ENCODE results near the gene AMELX. TPM values are rescaled to one million over a fixed set of nuclear protein-coding genes. Genes with fewer than 3 reads are reported as not detected.

Gene AMELX
- total RNA-seq: not detected in 2 replicates

GRCh38 chrX:11293113-11293512 lies at the start of gene AMELX:
TSS of gene AMELX (plus strand) at chrX:11293413. CDS start at chrX:11294789, 1,376 bp downstream.
- no peak for DNase-seq (ENCODE audit: low read depth in 2 of 2)

GRCh38 chrX:11244636-11245035 lies 48.6 kb upstream of the AMELX start:
- no peak for DNase-seq (ENCODE audit: low read depth in 2 of 2)

- peak in 1 of 2 donors; percentile 0 for DNase-seq (ENCODE audit: low read depth in 2 of 2)
Measured at GRCh38 chrX:11254417-11255109, 38.6 kb upstream of the AMELX start.

- no peak for DNase-seq (ENCODE audit: low read depth in 2 of 2)
Measured at GRCh38 chrX:11257290-11257689, 35.9 kb upstream of the AMELX start.

GRCh38 chrX:11257711-11258110 lies 35.5 kb upstream of the AMELX start:
- DNase-seq (ENCODE audit: low read depth in 2 of 2): no peak

- no peak for DNase-seq (ENCODE audit: low read depth in 2 of 2)
Measured at GRCh38 chrX:11259437-11259836, 33.8 kb upstream of the AMELX start.

- DNase-seq (ENCODE audit: low read depth in 2 of 2): no peak
Measured at GRCh38 chrX:11261260-11261659, 32.0 kb upstream of the AMELX start.

GRCh38 chrX:11264925-11265324 lies 28.3 kb upstream of the AMELX start:
- DNase-seq (ENCODE audit: low read depth in 2 of 2): no peak

- no peak for DNase-seq (ENCODE audit: low read depth in 2 of 2)
Measured at GRCh38 chrX:11265352-11265751, 27.9 kb upstream of the AMELX start.

- no peak for DNase-seq (ENCODE audit: low read depth in 2 of 2)
Measured at GRCh38 chrX:11266573-11267003, 26.6 kb upstream of the AMELX start.

GRCh38 chrX:11267425-11267824 lies 25.8 kb upstream of the AMELX start:
- DNase-seq (ENCODE audit: low read depth in 2 of 2): no peak

GRCh38 chrX:11269006-11269405 lies 24.2 kb upstream of the AMELX start:
- no peak for DNase-seq (ENCODE audit: low read depth in 2 of 2)

GRCh38 chrX:11269996-11270395 lies 23.2 kb upstream of the AMELX start:
- DNase-seq (ENCODE audit: low read depth in 2 of 2): no peak

- DNase-seq (ENCODE audit: low read depth in 2 of 2): no peak
Measured at GRCh38 chrX:11272290-11272689, 20.9 kb upstream of the AMELX start.

- no peak for DNase-seq (ENCODE audit: low read depth in 2 of 2)
Measured at GRCh38 chrX:11272863-11273262, 20.4 kb upstream of the AMELX start.

- DNase-seq (ENCODE audit: low read depth in 2 of 2): no peak
Measured at GRCh38 chrX:11273544-11273943, 19.7 kb upstream of the AMELX start.

GRCh38 chrX:11282043-11282442 lies 11.2 kb upstream of the AMELX start:
- no peak for DNase-seq (ENCODE audit: low read depth in 2 of 2)

- DNase-seq (ENCODE audit: low read depth in 2 of 2): no peak
Measured at GRCh38 chrX:11285651-11286050, 7.6 kb upstream of the AMELX start.

GRCh38 chrX:11287505-11287904 lies 5.7 kb upstream of the AMELX start:
- no peak for DNase-seq (ENCODE audit: low read depth in 2 of 2)

GRCh38 chrX:11290416-11291102 lies 2.7 kb upstream of the AMELX start:
- DNase-seq (ENCODE audit: low read depth in 2 of 2): no peak

- DNase-seq (ENCODE audit: low read depth in 2 of 2): no peak
Measured at GRCh38 chrX:11296051-11296450, 2.8 kb downstream of the AMELX start.

GRCh38 chrX:11298600-11298999 lies 5.4 kb downstream of the AMELX start:
- no peak for DNase-seq (ENCODE audit: low read depth in 2 of 2)

- no peak for DNase-seq (ENCODE audit: low read depth in 2 of 2)
Measured at GRCh38 chrX:11304829-11305228, 11.6 kb downstream of the AMELX start.

All from dermis microvascular lymphatic vessel endothelial cell (primary cell).